Sigmoid colon (tissue), 4 donors: Measurements from ENCODE around the gene TFCP2L1.

Experiments
- POLR2AphosphoS5 ChIP-seq, 4 donors: sonication (generic); formaldehyde crosslinking; IDR thresholded peaks; one replicate each; pipeline ENCODE4 v1.6.1; 2017; ENCODE audit warnings: antibody characterized with exemption in 4 of 4
- TF ChIP-seq, protein P1 (sequence below), 4 experiments: fragments of 450-650 bp in 3 of 4; fragments of 200-600 bp in 1 of 4; IDR thresholded peaks; one replicate each; pipeline ENCODE4 v1.5.1; 2016 to 2019; ENCODE audit warnings: antibody characterized with exemption in 4 of 4, mild to moderate bottlenecking in 3 of 4, moderate library complexity in 2 of 4

DNA sequence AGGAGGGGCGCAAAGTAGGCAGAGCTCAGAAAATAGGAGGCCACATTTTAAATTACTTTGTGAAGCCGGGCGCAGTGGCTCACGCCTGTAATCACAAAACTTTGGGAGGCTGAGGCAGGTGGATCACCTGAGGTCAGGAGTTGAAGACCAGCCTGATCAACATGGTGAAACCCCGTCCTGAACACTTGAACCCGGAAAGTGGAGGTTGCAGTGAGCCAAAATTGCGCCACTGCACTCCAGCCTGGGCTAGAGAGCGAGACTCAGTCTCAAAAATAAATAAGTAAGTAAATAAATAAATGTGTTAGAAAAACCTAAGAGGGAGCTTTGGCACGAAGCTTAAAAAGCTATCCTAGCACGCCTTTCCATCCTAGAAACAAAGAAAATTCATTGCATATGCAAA is 105.5 kb downstream of the TFCP2L1 start:
- TF ChIP-seq POLR2AphosphoS5 (IDR thresholded peaks at IDR 0.05): no peak
- TF ChIP-seq, protein P1, sequence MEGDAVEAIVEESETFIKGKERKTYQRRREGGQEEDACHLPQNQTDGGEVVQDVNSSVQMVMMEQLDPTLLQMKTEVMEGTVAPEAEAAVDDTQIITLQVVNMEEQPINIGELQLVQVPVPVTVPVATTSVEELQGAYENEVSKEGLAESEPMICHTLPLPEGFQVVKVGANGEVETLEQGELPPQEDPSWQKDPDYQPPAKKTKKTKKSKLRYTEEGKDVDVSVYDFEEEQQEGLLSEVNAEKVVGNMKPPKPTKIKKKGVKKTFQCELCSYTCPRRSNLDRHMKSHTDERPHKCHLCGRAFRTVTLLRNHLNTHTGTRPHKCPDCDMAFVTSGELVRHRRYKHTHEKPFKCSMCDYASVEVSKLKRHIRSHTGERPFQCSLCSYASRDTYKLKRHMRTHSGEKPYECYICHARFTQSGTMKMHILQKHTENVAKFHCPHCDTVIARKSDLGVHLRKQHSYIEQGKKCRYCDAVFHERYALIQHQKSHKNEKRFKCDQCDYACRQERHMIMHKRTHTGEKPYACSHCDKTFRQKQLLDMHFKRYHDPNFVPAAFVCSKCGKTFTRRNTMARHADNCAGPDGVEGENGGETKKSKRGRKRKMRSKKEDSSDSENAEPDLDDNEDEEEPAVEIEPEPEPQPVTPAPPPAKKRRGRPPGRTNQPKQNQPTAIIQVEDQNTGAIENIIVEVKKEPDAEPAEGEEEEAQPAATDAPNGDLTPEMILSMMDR (IDR thresholded peaks at IDR 0.05): no peak
